Measurements from ENCODE around the gene SRD5A3. TPM values are rescaled to one million over a fixed set of nuclear protein-coding genes. Genes with fewer than 3 reads are reported as not detected.

SRD5A3 gene
- total RNA-seq, 1 donor from 2014 or later: 39.5 TPM

- Mint-ChIP-seq H3K27ac (ENCODE audit: unreplicated experiment) (no peak overlapping the region), H3K36me3 (ENCODE audit: low read depth, unreplicated experiment) (no peaks in the 10 kb centered on the region), H3K9me3 (ENCODE audit: unreplicated experiment) (no peaks in the 10 kb centered on the region), H3K27me3 (ENCODE audit: low read depth, unreplicated experiment) (no peaks in the 10 kb centered on the region), H3K4me1 (ENCODE audit: low read depth, unreplicated experiment) (peaks cover 10% of the 10 kb centered on the region), H3K4me3 (ENCODE audit: unreplicated experiment) (no peak overlapping the region)
- H3K27ac ChIP-seq (ENCODE audit: low read depth, low read length): no peak overlapping the region
- DNase-seq (ENCODE audit: low read depth): no peak
- H3K79me2 ChIP-seq (ENCODE audit: insufficient read depth, low read length): no peaks in the 10 kb centered on the region
- H3K4me1 ChIP-seq (ENCODE audit: insufficient read depth, low read length): peaks cover 13% of the 10 kb centered on the region
- no peak overlapping the region for H2AFZ ChIP-seq (ENCODE audit: low read depth, low read length)
- H3K9ac ChIP-seq (ENCODE audit: low read length): no peak overlapping the region
- H3K36me3 ChIP-seq (ENCODE audit: insufficient read depth, low read length): no peaks in the 10 kb centered on the region
- no peaks in the 10 kb centered on the region for H3K27me3 ChIP-seq (ENCODE audit: insufficient read depth, low read length)
- no peaks in the 10 kb centered on the region for H4K20me1 ChIP-seq (ENCODE audit: insufficient read depth, low read length)
- H3K9me3 ChIP-seq (ENCODE audit: insufficient read depth, low read depth, low read length): no peaks in the 10 kb centered on the region
- no peak for FAIRE-seq
- no peak overlapping the region for H3K4me3 ChIP-seq (ENCODE audit: insufficient read depth, low read depth, low read length)
- TF ChIP-seq CTCF (IDR thresholded peaks at IDR 0.05; ENCODE audit: insufficient read depth, low read depth, low read length) (no peak), EZH2 (IDR thresholded peaks at IDR 0.05; ENCODE audit: insufficient read depth, low read length) (no peak)
- no peak overlapping the region for H3K4me2 ChIP-seq (ENCODE audit: low read length)
Observed at GRCh38 chr4:55381502-55381901, 35.5 kb downstream of the SRD5A3 start.

GRCh38 chr4:55382488-55383003, 36.5 kb downstream of the SRD5A3 start:
- no peaks in the 10 kb centered on the region for H3K9me3 Mint-ChIP-seq (ENCODE audit: unreplicated experiment)
- FAIRE-seq: no peak

More at GRCh38 chr4:55382488-55383003, 36.5 kb downstream of the SRD5A3 start:
- no peak for DNase-seq (ENCODE audit: low read depth)
- no peaks in the 10 kb centered on the region for H3K36me3 ChIP-seq (ENCODE audit: insufficient read depth, low read length)
- Mint-ChIP-seq H3K27ac (ENCODE audit: unreplicated experiment) (no peak overlapping the region), H3K4me3 (ENCODE audit: unreplicated experiment) (no peak overlapping the region), H3K36me3 (ENCODE audit: low read depth, unreplicated experiment) (peaks cover under 1% of the 10 kb centered on the region), H3K27me3 (ENCODE audit: low read depth, unreplicated experiment) (no peaks in the 10 kb centered on the region), H3K4me1 (ENCODE audit: low read depth, unreplicated experiment) (peaks cover 10% of the 10 kb centered on the region)
- H3K4me1 ChIP-seq (ENCODE audit: insufficient read depth, low read length): peaks cover 13% of the 10 kb centered on the region
- H3K9ac ChIP-seq (ENCODE audit: low read length): no peak overlapping the region
- no peak overlapping the region for H2AFZ ChIP-seq (ENCODE audit: low read depth, low read length)
- TF ChIP-seq EZH2 (IDR thresholded peaks at IDR 0.05; ENCODE audit: insufficient read depth, low read length) (no peak), CTCF (IDR thresholded peaks at IDR 0.05; ENCODE audit: insufficient read depth, low read depth, low read length) (no peak)
- H3K27ac ChIP-seq (ENCODE audit: low read depth, low read length): no peak overlapping the region
- no peak overlapping the region for H3K4me3 ChIP-seq (ENCODE audit: insufficient read depth, low read depth, low read length)
- H4K20me1 ChIP-seq (ENCODE audit: insufficient read depth, low read length): no peaks in the 10 kb centered on the region
- no peak overlapping the region for H3K4me2 ChIP-seq (ENCODE audit: low read length)
- H3K9me3 ChIP-seq (ENCODE audit: insufficient read depth, low read depth, low read length): no peaks in the 10 kb centered on the region
- no peaks in the 10 kb centered on the region for H3K27me3 ChIP-seq (ENCODE audit: insufficient read depth, low read length)
- H3K79me2 ChIP-seq (ENCODE audit: insufficient read depth, low read length): no peaks in the 10 kb centered on the region
